GM18505 (cell line): ENCODE data around the gene DLEC1.
"Not testable (repeated sequence)": the region's sequence is repeated elsewhere in the genome, so short reads cannot be mapped to it uniquely, and the experiment has no call there.

Source experiments
- ATAC-seq: cut with Tn5 transposase; IDR thresholded peaks from one replicate; pipeline ENCODE4 v1.9.1; 2021; ENCODE audit not compliant: unreplicated experiment
- POLR2A ChIP-seq: IDR thresholded peaks from 4 replicates; pipeline ENCODE4 v1.6.1; 2011; ENCODE audit warnings: borderline replicate concordance; ENCODE audit not compliant: insufficient read depth, insufficient read length; ENCODE audit errors: extremely low read depth

Gene DLEC1

DNA sequence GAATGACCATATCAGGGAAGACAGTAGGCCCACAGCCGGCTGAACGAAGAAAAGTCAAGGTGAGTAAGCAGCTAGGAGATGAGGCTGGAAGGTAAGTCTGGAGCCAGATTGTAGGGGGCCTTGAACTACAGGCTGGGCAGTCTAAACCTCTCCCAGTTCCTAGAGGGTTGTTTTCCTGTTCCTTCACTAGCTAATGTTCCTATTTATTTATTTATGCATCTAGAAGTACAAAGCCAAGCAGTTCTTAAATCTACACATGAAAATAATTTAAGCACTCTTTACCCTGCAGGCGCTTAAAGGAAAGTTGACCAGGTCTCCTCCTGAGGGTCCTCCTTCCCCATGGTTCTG, 94.2 kb downstream of the DLEC1 start:
- TF ChIP-seq POLR2A, result no peak
- ATAC-seq, result no peak

- ATAC-seq, result no peak
- TF ChIP-seq POLR2A, result no peak
Measured at GRCh38 chr3:38133557-38134405, 94.8 kb downstream of the DLEC1 start.

- not testable (repeated sequence) for ATAC-seq
Measured at GRCh38 chr3:38134517-38135143, 95.6 kb downstream of the DLEC1 start.

- ATAC-seq, result not testable (repeated sequence)
Measured at GRCh38 chr3:38135621-38136277, 96.7 kb downstream of the DLEC1 start.

GRCh38 chr3:38136393-38136776, 97.4 kb downstream of the DLEC1 start:
- no peak for ATAC-seq
- TF ChIP-seq POLR2A, result no peak

GRCh38 chr3:38136777-38137614, 98.0 kb downstream of the DLEC1 start, which contains the start of gene ACAA1:
Gene ACAA1, minus strand, starts transcription at chr3:38137127. Its CDS starts 92 bp downstream, at chr3:38137035.
- peak; percentile 91 for TF ChIP-seq POLR2A
- peak; percentile 91 for ATAC-seq

DNA sequence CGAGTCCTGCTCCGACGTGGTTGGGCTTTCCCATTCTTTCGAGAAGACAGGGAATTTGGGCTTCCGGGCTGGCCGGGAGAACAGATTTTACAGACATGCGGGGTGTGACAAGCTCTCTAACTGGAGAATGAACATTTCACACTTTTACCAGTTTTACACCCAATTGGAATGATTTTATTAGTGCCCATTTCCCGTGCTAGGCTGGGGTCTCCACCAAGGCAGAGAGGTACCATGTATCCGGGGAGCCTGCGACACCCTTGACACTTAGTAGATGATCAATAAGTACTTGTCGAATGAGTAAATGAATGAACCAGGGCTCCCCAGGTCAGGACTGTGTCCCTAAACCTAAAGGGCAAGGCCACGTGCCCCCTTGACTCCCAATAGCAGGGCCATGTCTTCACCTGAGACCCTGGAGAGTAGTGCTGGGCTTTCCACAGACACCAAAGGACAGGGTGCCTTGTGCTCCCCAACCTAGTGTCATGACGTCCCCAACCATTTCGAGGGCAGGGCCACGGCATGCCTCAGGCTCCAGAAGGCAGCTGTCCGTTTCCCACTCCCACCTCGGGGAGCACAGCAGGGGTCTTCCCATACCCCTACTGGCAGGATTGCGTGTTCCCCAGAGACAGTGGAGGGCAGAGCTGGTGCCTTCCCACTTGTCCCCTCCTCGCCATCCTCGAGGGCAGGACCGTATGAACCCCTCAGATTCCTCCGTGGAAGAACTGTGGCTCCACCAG, 98.8 kb downstream of the DLEC1 start:
- no peak for TF ChIP-seq POLR2A
- no peak for ATAC-seq

DNA sequence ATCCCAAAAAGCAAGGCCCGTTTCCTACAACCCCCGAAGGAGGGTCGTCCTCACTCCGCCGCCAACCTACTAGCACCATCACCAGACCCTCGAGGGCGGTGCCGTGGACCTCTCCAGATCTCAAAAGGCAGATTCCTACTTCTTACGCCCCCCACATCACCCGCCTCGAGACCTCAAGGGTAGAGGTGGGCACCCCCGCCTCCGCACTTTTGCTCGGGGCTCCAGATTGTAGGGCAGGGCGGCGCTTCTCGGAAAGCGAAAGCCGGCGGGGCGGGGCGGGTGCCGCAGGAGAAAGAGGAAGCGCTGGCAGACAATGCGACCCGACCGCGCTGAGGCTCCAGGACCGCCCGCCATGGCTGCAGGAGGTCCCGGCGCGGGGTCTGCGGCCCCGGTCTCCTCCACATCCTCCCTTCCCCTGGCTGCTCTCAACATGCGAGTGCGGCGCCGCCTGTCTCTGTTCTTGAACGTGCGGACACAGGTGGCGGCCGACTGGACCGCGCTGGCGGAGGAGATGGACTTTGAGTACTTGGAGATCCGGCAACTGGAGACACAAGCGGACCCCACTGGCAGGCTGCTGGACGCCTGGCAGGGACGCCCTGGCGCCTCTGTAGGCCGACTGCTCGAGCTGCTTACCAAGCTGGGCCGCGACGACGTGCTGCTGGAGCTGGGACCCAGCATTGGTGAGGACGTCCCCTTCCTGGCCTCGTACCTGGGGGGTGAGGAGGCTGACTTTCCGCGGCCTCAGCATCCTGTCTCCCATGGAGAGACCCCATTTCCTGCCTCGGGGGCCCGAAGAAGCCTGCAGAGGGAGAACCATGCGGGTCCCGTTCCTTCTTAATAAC, 99.6 kb downstream of the DLEC1 start, which contains the start of gene MYD88:
Gene MYD88 (plus strand): TSS at position 313 of the 842 bp plus-strand sequence. CDS start 40 bp downstream, at position 353.
- peak; percentile 95 for TF ChIP-seq POLR2A
- peak; percentile 43 for ATAC-seq

- TF ChIP-seq POLR2A, result no peak
- ATAC-seq, result no peak
Measured at GRCh38 chr3:38139191-38139590, 100.2 kb downstream of the DLEC1 start.

DNA sequence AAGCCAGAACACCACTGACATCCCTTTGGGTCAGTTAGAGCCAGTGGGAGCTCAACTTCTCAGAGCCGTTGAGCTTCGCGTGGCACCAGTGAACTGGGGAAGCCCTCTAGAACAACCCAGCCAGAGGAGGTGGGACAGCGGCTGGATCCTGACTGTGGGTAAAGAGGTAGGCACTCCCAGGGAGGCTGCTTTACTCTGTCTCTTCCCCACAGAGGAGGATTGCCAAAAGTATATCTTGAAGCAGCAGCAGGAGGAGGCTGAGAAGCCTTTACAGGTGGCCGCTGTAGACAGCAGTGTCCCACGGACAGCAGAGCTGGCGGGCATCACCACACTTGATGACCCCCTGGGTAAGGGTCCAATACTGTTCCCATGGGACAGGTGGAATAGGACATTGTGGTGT, 100.6 kb downstream of the DLEC1 start:
- no peak for ATAC-seq

DNA sequence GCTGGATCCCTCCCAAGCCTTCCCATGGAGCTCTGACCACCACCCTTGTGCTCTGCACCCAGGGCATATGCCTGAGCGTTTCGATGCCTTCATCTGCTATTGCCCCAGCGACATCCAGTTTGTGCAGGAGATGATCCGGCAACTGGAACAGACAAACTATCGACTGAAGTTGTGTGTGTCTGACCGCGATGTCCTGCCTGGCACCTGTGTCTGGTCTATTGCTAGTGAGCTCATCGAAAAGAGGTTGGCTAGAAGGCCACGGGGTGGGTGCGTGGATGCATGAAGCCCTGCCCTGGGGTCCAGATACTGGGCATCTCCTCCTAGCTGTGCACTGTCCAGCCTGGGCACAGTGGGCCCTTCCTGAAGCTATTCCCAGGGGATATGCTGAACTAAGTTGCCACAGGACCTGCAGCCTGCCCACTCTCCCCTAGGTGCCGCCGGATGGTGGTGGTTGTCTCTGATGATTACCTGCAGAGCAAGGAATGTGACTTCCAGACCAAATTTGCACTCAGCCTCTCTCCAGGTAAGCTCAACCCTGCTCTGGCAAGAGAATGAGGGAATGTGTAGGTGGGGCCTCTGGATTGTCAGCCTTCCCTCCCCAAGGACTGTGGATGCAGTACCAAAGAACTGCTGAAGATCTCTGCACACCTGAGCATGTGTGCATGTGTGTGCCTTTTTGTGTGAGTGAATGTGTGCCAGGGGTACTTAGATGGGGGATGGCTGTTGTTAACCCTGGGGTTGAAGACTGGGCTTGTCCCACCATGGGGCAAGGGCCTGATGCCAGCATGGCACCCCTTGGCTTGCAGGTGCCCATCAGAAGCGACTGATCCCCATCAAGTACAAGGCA, 101.5 kb downstream of the DLEC1 start:
- no peak for ATAC-seq

More for the DNA sequence above, 100.6 kb downstream of the DLEC1 start:
- TF ChIP-seq POLR2A, result no peak

More for the DNA sequence above, 101.5 kb downstream of the DLEC1 start:
- TF ChIP-seq POLR2A, result no peak
